ENCODE results near the gene AP2S1.
"Not testable (repeated sequence)": the region's sequence is repeated elsewhere in the genome, so short reads cannot be mapped to it uniquely, and the experiment has no call there.

AP2S1 gene

GRCh38 chr19:46804432-46804831, 46.2 kb downstream of the AP2S1 start:
- H3K27ac ChIP-seq (ENCODE audit: low read depth, low read length); H3K4ac ChIP-seq (ENCODE audit: low read depth, low read length); H2AFZ ChIP-seq (ENCODE audit: insufficient read depth, low read length, poor library complexity); H3K4me2 ChIP-seq (ENCODE audit: low read length); H4K12ac ChIP-seq (ENCODE audit: low read depth, low read length); H3K36me3 ChIP-seq (ENCODE audit: control insufficient read depth in 1 of 2, insufficient read depth in 2 of 2, low read length in 2 of 2); H3K79me2 ChIP-seq (ENCODE audit: control insufficient read depth, insufficient read depth, low read length, poor library complexity); H3K79me1 ChIP-seq (ENCODE audit: low read length); H3K14ac ChIP-seq (ENCODE audit: low read length); H2BK5ac ChIP-seq (ENCODE audit: low read depth, low read length, poor library complexity); H3K23ac ChIP-seq (ENCODE audit: low read length); H3K27me3 ChIP-seq (ENCODE audit: insufficient read depth, low read length); H3K4me3 ChIP-seq (ENCODE audit: low read depth, low read length); H3K4me1 ChIP-seq (ENCODE audit: control insufficient read depth in 1 of 2, insufficient read depth in 2 of 2, low read length in 2 of 2); H2AK5ac ChIP-seq (ENCODE audit: low read length); DNase-seq; H3K18ac ChIP-seq (ENCODE audit: low read length); H3K9ac ChIP-seq (ENCODE audit: low read length); H2BK12ac ChIP-seq (ENCODE audit: low read length); H2BK120ac ChIP-seq (ENCODE audit: insufficient read depth, low read length, poor library complexity); H4K91ac ChIP-seq (ENCODE audit: low read depth, low read length); H4K8ac ChIP-seq (ENCODE audit: low read depth, low read length); H3K9me3 ChIP-seq (ENCODE audit: insufficient read depth, low read depth, low read length): not testable (repeated sequence)
- WGBS (ENCODE audit: extremely low coverage, insufficient coverage, insufficient read length): no CpG with 5 or more reads among the region's 4 CpGs

- no peak overlapping the region for H4K91ac ChIP-seq (ENCODE audit: low read depth, low read length)
- no peak for DNase-seq
- peaks cover 0 to 5% of the 10 kb centered on the region in 2 experiments for H3K4me1 ChIP-seq (ENCODE audit: control insufficient read depth in 1 of 2, insufficient read depth in 2 of 2, low read length in 2 of 2)
- H3K36me3 ChIP-seq (ENCODE audit: control insufficient read depth in 1 of 2, insufficient read depth in 2 of 2, low read length in 2 of 2): no peaks in the 10 kb centered on the region
- no peak overlapping the region for H4K8ac ChIP-seq (ENCODE audit: low read depth, low read length)
- no peak overlapping the region for H2AFZ ChIP-seq (ENCODE audit: insufficient read depth, low read length, poor library complexity)
- no peak overlapping the region for H3K27ac ChIP-seq (ENCODE audit: low read depth, low read length)
- H3K23ac ChIP-seq (ENCODE audit: low read length): no peak overlapping the region
- WGBS (ENCODE audit: extremely low coverage, insufficient coverage, insufficient read length): no CpG with 5 or more reads among the region's 2 CpGs
- H3K9ac ChIP-seq (ENCODE audit: low read length): no peak overlapping the region
- peaks cover 2% of the 10 kb centered on the region for H3K79me1 ChIP-seq (ENCODE audit: low read length)
- H3K27me3 ChIP-seq (ENCODE audit: insufficient read depth, low read length): no peaks in the 10 kb centered on the region
- no peaks in the 10 kb centered on the region for H3K9me3 ChIP-seq (ENCODE audit: insufficient read depth, low read depth, low read length)
- H3K79me2 ChIP-seq (ENCODE audit: control insufficient read depth, insufficient read depth, low read length, poor library complexity): no peaks in the 10 kb centered on the region
- no peak overlapping the region for H2AK5ac ChIP-seq (ENCODE audit: low read length)
- no peak overlapping the region for H3K4me3 ChIP-seq (ENCODE audit: low read depth, low read length)
- no peak overlapping the region for H3K4me2 ChIP-seq (ENCODE audit: low read length)
- no peak overlapping the region for H3K4ac ChIP-seq (ENCODE audit: low read depth, low read length)
- no peak overlapping the region for H2BK5ac ChIP-seq (ENCODE audit: low read depth, low read length, poor library complexity)
- H3K14ac ChIP-seq (ENCODE audit: low read length): no peak overlapping the region
- no peak overlapping the region for H2BK12ac ChIP-seq (ENCODE audit: low read length)
- no peak overlapping the region for H2BK120ac ChIP-seq (ENCODE audit: insufficient read depth, low read length, poor library complexity)
- H4K12ac ChIP-seq (ENCODE audit: low read depth, low read length): no peak overlapping the region
- H3K18ac ChIP-seq (ENCODE audit: low read length): no peak overlapping the region
These were observed 47.1 kb downstream of the AP2S1 start for GRCh38 chr19:46803555-46803954.

- no peak overlapping the region for H3K4me3 ChIP-seq (ENCODE audit: low read depth, low read length)
- DNase-seq: no peak
- no peak overlapping the region for H2AFZ ChIP-seq (ENCODE audit: insufficient read depth, low read length, poor library complexity)
- H3K79me1 ChIP-seq (ENCODE audit: low read length): peaks cover 2% of the 10 kb centered on the region
- H3K4me2 ChIP-seq (ENCODE audit: low read length): no peak overlapping the region
- H3K18ac ChIP-seq (ENCODE audit: low read length): no peak overlapping the region
- no peak overlapping the region for H4K91ac ChIP-seq (ENCODE audit: low read depth, low read length)
- no peak overlapping the region for H3K27ac ChIP-seq (ENCODE audit: low read depth, low read length)
- H2BK120ac ChIP-seq (ENCODE audit: insufficient read depth, low read length, poor library complexity): no peak overlapping the region
- H3K27me3 ChIP-seq (ENCODE audit: insufficient read depth, low read length): no peaks in the 10 kb centered on the region
- no CpG with 5 or more reads among the region's 5 CpGs for WGBS (ENCODE audit: extremely low coverage, insufficient coverage, insufficient read length)
- no peak overlapping the region for H4K8ac ChIP-seq (ENCODE audit: low read depth, low read length)
- no peaks in the 10 kb centered on the region for H3K79me2 ChIP-seq (ENCODE audit: control insufficient read depth, insufficient read depth, low read length, poor library complexity)
- H3K23ac ChIP-seq (ENCODE audit: low read length): no peak overlapping the region
- H2BK5ac ChIP-seq (ENCODE audit: low read depth, low read length, poor library complexity): no peak overlapping the region
- no peaks in the 10 kb centered on the region for H3K9me3 ChIP-seq (ENCODE audit: insufficient read depth, low read depth, low read length)
- no peak overlapping the region for H4K12ac ChIP-seq (ENCODE audit: low read depth, low read length)
- H3K9ac ChIP-seq (ENCODE audit: low read length): no peak overlapping the region
- H2AK5ac ChIP-seq (ENCODE audit: low read length): no peak overlapping the region
- H3K14ac ChIP-seq (ENCODE audit: low read length): no peak overlapping the region
- no peak overlapping the region for H2BK12ac ChIP-seq (ENCODE audit: low read length)
- peaks cover 0 to 5% of the 10 kb centered on the region in 2 experiments for H3K4me1 ChIP-seq (ENCODE audit: control insufficient read depth in 1 of 2, insufficient read depth in 2 of 2, low read length in 2 of 2)
- no peaks in the 10 kb centered on the region for H3K36me3 ChIP-seq (ENCODE audit: control insufficient read depth in 1 of 2, insufficient read depth in 2 of 2, low read length in 2 of 2)
- H3K4ac ChIP-seq (ENCODE audit: low read depth, low read length): no peak overlapping the region
These were observed 48.5 kb downstream of the AP2S1 start for GRCh38 chr19:46802152-46802551.

GRCh38 chr19:46798713-46799112, 51.9 kb downstream of the AP2S1 start:
- H3K27ac ChIP-seq (ENCODE audit: low read depth, low read length): no peak overlapping the region
- H2BK5ac ChIP-seq (ENCODE audit: low read depth, low read length, poor library complexity): no peak overlapping the region
- H2AK5ac ChIP-seq (ENCODE audit: low read length): no peak overlapping the region
- no peak overlapping the region for H2AFZ ChIP-seq (ENCODE audit: insufficient read depth, low read length, poor library complexity)
- H3K4me3 ChIP-seq (ENCODE audit: low read depth, low read length): no peak overlapping the region
- H2BK12ac ChIP-seq (ENCODE audit: low read length): no peak overlapping the region
- no peak overlapping the region for H3K4me2 ChIP-seq (ENCODE audit: low read length)
- no peak overlapping the region for H3K14ac ChIP-seq (ENCODE audit: low read length)
- H3K79me1 ChIP-seq (ENCODE audit: low read length): peaks cover 2% of the 10 kb centered on the region
- no peaks in the 10 kb centered on the region for H3K36me3 ChIP-seq (ENCODE audit: control insufficient read depth in 1 of 2, insufficient read depth in 2 of 2, low read length in 2 of 2)
- H4K91ac ChIP-seq (ENCODE audit: low read depth, low read length): no peak overlapping the region
- no peak overlapping the region for H3K23ac ChIP-seq (ENCODE audit: low read length)
- H3K9me3 ChIP-seq (ENCODE audit: insufficient read depth, low read depth, low read length): no peaks in the 10 kb centered on the region
- no peak overlapping the region for H2BK120ac ChIP-seq (ENCODE audit: insufficient read depth, low read length, poor library complexity)
- DNase-seq: no peak
- peaks cover 0 to 11% of the 10 kb centered on the region in 2 experiments for H3K4me1 ChIP-seq (ENCODE audit: control insufficient read depth in 1 of 2, insufficient read depth in 2 of 2, low read length in 2 of 2)
- H3K4ac ChIP-seq (ENCODE audit: low read depth, low read length): no peak overlapping the region
- no peaks in the 10 kb centered on the region for H3K27me3 ChIP-seq (ENCODE audit: insufficient read depth, low read length)
- H4K8ac ChIP-seq (ENCODE audit: low read depth, low read length): no peak overlapping the region
- H3K18ac ChIP-seq (ENCODE audit: low read length): no peak overlapping the region
- H3K79me2 ChIP-seq (ENCODE audit: control insufficient read depth, insufficient read depth, low read length, poor library complexity): no peaks in the 10 kb centered on the region
- H4K12ac ChIP-seq (ENCODE audit: low read depth, low read length): no peak overlapping the region
- WGBS (ENCODE audit: extremely low coverage, insufficient coverage, insufficient read length): no CpG with 5 or more reads among the region's 2 CpGs
- no peak overlapping the region for H3K9ac ChIP-seq (ENCODE audit: low read length)
